Esophagus squamous epithelium (tissue), 5 donors: Measurements from ENCODE around the gene ARID5B. TPM values are rescaled to one million over a fixed set of nuclear protein-coding genes. Genes with fewer than 3 reads are reported as not detected.

ENCODE experiments used
- DNase-seq: peaks from one replicate; lab custom pipeline; 2025; lab: John Stamatoyannopoulos, UW
- H3K27ac ChIP-seq, 4 donors: fragments of 200-600 bp; sonication (generic); one replicate each; pipeline ENCODE4 v1.5.1; 2016 to 2019; ENCODE audit warnings: mild to moderate bottlenecking in 1 of 4
- H3K27me3 ChIP-seq, 4 donors: fragments of 200-600 bp; sonication (generic); 1 replicate in 3 of 4; 2 replicates in 1 of 4; pipeline versions ENCODE4 v1.5.1 to v1.6.0; 2017 to 2021; ENCODE audit warnings: antibody characterized with exemption in 1 of 4
- H3K36me3 ChIP-seq, 3 donors: fragments of 200-600 bp; sonication (generic); one replicate each; pipeline ENCODE4 v1.5.1; 2016 to 2019
- H3K4me1 ChIP-seq, 3 donors: fragments of 200-600 bp; sonication (generic); one replicate each; pipeline ENCODE4 v1.5.1; 2017 to 2019
- H3K4me3 ChIP-seq, 4 donors: fragments of 200-600 bp; sonication (generic); 1 replicate in 3 of 4; 2 replicates in 1 of 4; pipeline ENCODE4 v1.5.1; 2016 to 2019; ENCODE audit warnings: mild to moderate bottlenecking in 2 of 4, moderate library complexity in 1 of 4
- H3K9me3 ChIP-seq, 3 donors: fragments of 200-600 bp; sonication (generic); one replicate each; pipeline ENCODE4 v1.5.1; 2016 to 2019
- CTCF ChIP-seq, 6 experiments: fragments of 450-650 bp in 4 of 6; fragments of 200-600 bp in 2 of 6; sonication (generic) in 2 of 6; IDR thresholded peaks; one replicate each; pipeline ENCODE4 v1.5.1; 2016 to 2019; ENCODE audit warnings: antibody characterized with exemption in 6 of 6, mild to moderate bottlenecking in 4 of 6, moderate library complexity in 4 of 6
- POLR2A ChIP-seq, 4 donors: fragments of 450-650 bp; IDR thresholded peaks; one replicate each; pipeline ENCODE4 v1.6.1; 2017; ENCODE audit warnings: antibody characterized with exemption in 4 of 4, mild to moderate bottlenecking in 4 of 4, moderate library complexity in 3 of 4
- WGBS, 2 donors: methylation state at CpG; one replicate each; pipeline ENCODE4 v1.1.5; 2018; 5-methylcytosine and 5-hydroxymethylcytosine counted together
- intact Hi-C: fragments of 100-400 bp; cut with DNase I; formaldehyde crosslinking; loops from one replicate; pipeline ENCODE4 v1.15.0; 2022
- total RNA-seq, 4 donors: library from RNA; depleted of rRNA; stranded (reverse); fragments of >200 nt; gene quantifications; one replicate each; pipeline ENCODE4 v1.1.0, GENCODE V29; 2016
- donor health status: DM: yes; HTN: yes; CAD: no.

ARID5B gene
- total RNA-seq, 4 donors from 2014 or later: 18.0 to 38.1 (median 30.2) TPM

GRCh38 chr10:61942604-61943461 lies 41.3 kb downstream of the ARID5B start:
- H3K4me1 ChIP-seq: peaks cover 11 to 69% (median 49%) of the 10 kb centered on the region in 3 donors
- no peaks in the 10 kb centered on the region for H3K27me3 ChIP-seq
- intact Hi-C loops: no loop called here
- TF ChIP-seq CTCF (IDR thresholded peaks at IDR 0.05): no peak
- no peak for TF ChIP-seq POLR2A (IDR thresholded peaks at IDR 0.05)
- no peak for DNase-seq
- peak overlapping the region; percentile 86 to 93 (median 88) for H3K27ac ChIP-seq
- H3K9me3 ChIP-seq: no peaks in the 10 kb centered on the region
- H3K36me3 ChIP-seq: peaks cover 0 to 18% (median 0%) of the 10 kb centered on the region in 3 donors
- WGBS, 2 donors: 61 to 77% methylated on average over 5 of the region's 5 CpGs
- peak overlapping the region in 3 of 4 donors; percentile 4 to 39 (median 24) for H3K4me3 ChIP-seq

GRCh38 chr10:61943674-61944378 lies 42.3 kb downstream of the ARID5B start:
- no peak for DNase-seq
- intact Hi-C loops: no loop called here
- Histone ChIP-seq H3K4me1 (peaks cover 8 to 59% (median 39%) of the 10 kb centered on the region in 3 donors), H3K36me3 (peaks cover 0 to 28% (median 0%) of the 10 kb centered on the region in 3 donors), H3K27me3 (no peaks in the 10 kb centered on the region), H3K9me3 (no peaks in the 10 kb centered on the region), H3K4me3 (peak overlapping the region in 2 of 4 donors; percentile 24 to 39), H3K27ac (peak overlapping the region; percentile 86 to 93 (median 88))
- TF ChIP-seq POLR2A (IDR thresholded peaks at IDR 0.05): no peak
- peak in 2 of 6 experiments; percentile 22 to 23 for TF ChIP-seq CTCF (IDR thresholded peaks at IDR 0.05)
- 12 to 23% methylated on average over 1 of the region's 1 CpG for WGBS, 2 donors

- H3K4me3 ChIP-seq: no peak overlapping the region
- peaks cover 0 to 36% (median 0%) of the 10 kb centered on the region in 3 donors for H3K36me3 ChIP-seq
- 32 to 41% methylated on average over 1 of the region's 1 CpG for WGBS, 2 donors
- no peaks in the 10 kb centered on the region for H3K27me3 ChIP-seq
- no peak for TF ChIP-seq POLR2A (IDR thresholded peaks at IDR 0.05)
- TF ChIP-seq CTCF (IDR thresholded peaks at IDR 0.05): no peak
- H3K27ac ChIP-seq: peak overlapping the region; percentile 59 to 93 (median 88)
- no peaks in the 10 kb centered on the region for H3K9me3 ChIP-seq
- peaks cover 8 to 52% (median 32%) of the 10 kb centered on the region in 3 donors for H3K4me1 ChIP-seq
- intact Hi-C loops: no loop called here
- no peak for DNase-seq
Measured at GRCh38 chr10:61944410-61945147, 43.1 kb downstream of the ARID5B start.

GRCh38 chr10:61949687-61950086 lies 48.2 kb downstream of the ARID5B start:
- H3K9me3 ChIP-seq: no peaks in the 10 kb centered on the region
- intact Hi-C loops: no loop called here
- peaks cover 0 to 51% (median 0%) of the 10 kb centered on the region in 3 donors for H3K36me3 ChIP-seq
- H3K4me1 ChIP-seq: peaks cover 0 to 11% (median 9%) of the 10 kb centered on the region in 3 donors
- H3K27me3 ChIP-seq: no peaks in the 10 kb centered on the region
- TF ChIP-seq CTCF (IDR thresholded peaks at IDR 0.05): no peak
- TF ChIP-seq POLR2A (IDR thresholded peaks at IDR 0.05): no peak
- 92 to 98% methylated on average over 2 of the region's 2 CpGs for WGBS, 2 donors
- H3K27ac ChIP-seq: no peak overlapping the region
- H3K4me3 ChIP-seq: no peak overlapping the region
- DNase-seq: no peak
